B cell (primary cell): Measurements from ENCODE around the gene SUGCT. TPM values are rescaled to one million over a fixed set of nuclear protein-coding genes. Genes with fewer than 3 reads are reported as not detected.

Experiments
- ATAC-seq: fragments of 200-7000 bp; cut with Tn5 transposase; one replicate; pipeline ENCODE4 v1.10.0; 2021; ENCODE audit warnings: low read depth, mild to moderate bottlenecking, moderate number of reproducible peaks, moderate library complexity
- CTCF ChIA-PET: fragments of 350-600 bp; sonication (Branson Sonifier 250); formaldehyde crosslinking; loops from one replicate; lab custom pipeline; 2021; ENCODE audit warnings: antibody characterized with exemption, inconsistent platforms; lab: Charles Lee
- POLR2A ChIA-PET: fragments of 350-600 bp; sonication (Branson Sonifier 250); formaldehyde crosslinking; loops from one replicate; lab custom pipeline; 2021; ENCODE audit warnings: antibody characterized with exemption; lab: Charles Lee
- DNase-seq: peaks from one replicate; pipeline ENCODE4 v3.0.0; 2013
- H2AFZ ChIP-seq: 2 replicates; pipeline ENCODE4 v1.6.1; 2012; ENCODE audit warnings: mild to moderate bottlenecking, low read depth, low read length; ENCODE audit not compliant: insufficient read depth, poor library complexity, severe bottlenecking
- H3K27ac ChIP-seq, 2 donors: 1 replicate in 1 of 2; 2 replicates in 1 of 2; pipeline ENCODE4 v1.5.1; 2012 to 2013; ENCODE audit warnings: low read length in 2 of 2, mild to moderate bottlenecking in 2 of 2, moderate library complexity in 1 of 2
- H3K27me3 ChIP-seq, 4 experiments: fragments of 200-600 bp in 1 of 4; sonication (generic) in 1 of 4; replicated peaks in 1 of 4; 1 replicate in 2 of 4; 2 replicates in 2 of 4; pipeline versions ENCODE4 v1.6.1 to v1.7.0; 2013 to 2016; ENCODE audit warnings: low read length in 3 of 4, mild to moderate bottlenecking in 2 of 4, mixed read lengths in 1 of 4, moderate library complexity in 1 of 4; ENCODE audit not compliant: insufficient read depth in 4 of 4, control insufficient read depth in 3 of 4; ENCODE audit errors: control extremely low read depth in 1 of 4
- H3K36me3 ChIP-seq, 2 experiments: replicated peaks in 1 of 2; 1 replicate in 1 of 2; 2 replicates in 1 of 2; pipeline versions ENCODE4 v1.6.1 to v1.7.1; 2013; ENCODE audit warnings: low read length in 1 of 2; ENCODE audit not compliant: insufficient read depth in 2 of 2, control insufficient read depth in 1 of 2; ENCODE audit errors: control extremely low read depth in 1 of 2, extremely low read depth in 1 of 2
- H3K4me1 ChIP-seq, 2 donors: fragments of 200-600 bp in 1 of 2; sonication (generic) in 1 of 2; 1 replicate in 1 of 2; 2 replicates in 1 of 2; pipeline versions ENCODE4 v1.5.1 to v1.6.1; 2013 to 2017; ENCODE audit warnings: low read length in 2 of 2; ENCODE audit not compliant: control insufficient read depth in 2 of 2, insufficient read depth in 2 of 2
- H3K4me2 ChIP-seq: replicated peaks from 2 replicates; pipeline ENCODE3; 2012; ENCODE audit warnings: mild to moderate bottlenecking, low read depth, low read length; ENCODE audit not compliant: poor library complexity, severe bottlenecking
- H3K4me3 ChIP-seq, 5 experiments: fragments of 200-600 bp in 1 of 5; sonication (generic) in 1 of 5; 1 replicate in 3 of 5; 2 replicates in 2 of 5; pipeline versions ENCODE4 v1.5.1 to v1.7.0; 2011 to 2016; ENCODE audit warnings: low read length in 4 of 5, mild to moderate bottlenecking in 4 of 5, low read depth in 2 of 5, control low read depth in 1 of 5, moderate library complexity in 1 of 5; ENCODE audit not compliant: insufficient read depth in 1 of 5; ENCODE audit errors: control extremely low read depth in 1 of 5, extremely low read depth in 1 of 5
- H3K79me2 ChIP-seq: fragments of 200-600 bp; sonication (generic); one replicate; pipeline ENCODE4 v1.6.0; 2016; ENCODE audit warnings: low read length; ENCODE audit not compliant: control insufficient read depth, insufficient read depth
- H3K9ac ChIP-seq: fragments of 200-600 bp; sonication (generic); 2 replicates; pipeline ENCODE4 v1.6.1; 2017; ENCODE audit warnings: mild to moderate bottlenecking, low read length, moderate library complexity
- H3K9me3 ChIP-seq, 3 donors: one replicate each; pipeline versions ENCODE4 v1.6.1 to v1.7.1; 2013; ENCODE audit warnings: low read length in 2 of 3; ENCODE audit not compliant: control insufficient read depth in 2 of 3, insufficient read depth in 1 of 3; ENCODE audit errors: control extremely low read depth in 1 of 3
- H4K20me1 ChIP-seq: 2 replicates; pipeline ENCODE4 v1.6.0; 2012; ENCODE audit warnings: mild to moderate bottlenecking, low read length; ENCODE audit not compliant: insufficient read depth, control insufficient read depth, poor library complexity, severe bottlenecking
- H3K27ac Mint-ChIP-seq: one replicate; pipeline ENCODE4 v1.8.0; 2021; ENCODE audit warnings: mixed read lengths
- H3K27me3 Mint-ChIP-seq: one replicate; pipeline ENCODE4 v1.8.0; 2021; ENCODE audit warnings: mixed read lengths
- H3K4me1 Mint-ChIP-seq: one replicate; pipeline ENCODE4 v1.8.0; 2021; ENCODE audit warnings: mixed read lengths
- H3K4me3 Mint-ChIP-seq: one replicate; pipeline ENCODE4 v1.8.0; 2021; ENCODE audit warnings: mixed read lengths
- H3K9me3 Mint-ChIP-seq: one replicate; pipeline ENCODE4 v1.8.0; 2022; ENCODE audit warnings: mixed read lengths; ENCODE audit not compliant: insufficient read depth
- CTCF ChIP-seq: fragments of 200-600 bp; IDR thresholded peaks from one replicate; pipeline ENCODE4 v1.8.0; 2022; ENCODE audit warnings: antibody characterized with exemption, mild to moderate bottlenecking
- EZH2 ChIP-seq: IDR thresholded peaks from 2 replicates; pipeline ENCODE4 v1.6.1; 2012; ENCODE audit warnings: borderline replicate concordance, low read depth, mild to moderate bottlenecking, moderate library complexity, low read length; ENCODE audit not compliant: insufficient read depth, poor library complexity, severe bottlenecking
- WGBS: methylation state at CpG from one replicate; pipeline ENCODE4 v1.1.5; 2013; ENCODE audit warnings: missing lambda C conversion rate; ENCODE audit not compliant: insufficient coverage; 5-methylcytosine and 5-hydroxymethylcytosine counted together
- intact Hi-C: fragments of 100-400 bp; cut with micrococcal nuclease; formaldehyde crosslinking; loops from one replicate; pipeline ENCODE4 v1.10.0; 2022
- polyA plus RNA-seq: library from polyadenylated mRNA; depleted of rRNA; stranded (reverse); fragments of >200 nt; gene quantifications from 2 replicates; pipeline ENCODE4 v1.2.3, GENCODE V29; 2012
- total RNA-seq, 2 donors: library from RNA; stranded (reverse); fragments of 120-200 nt in 1 of 2; gene quantifications; 1 replicate in 1 of 2; 2 replicates in 1 of 2; pipeline versions ENCODE4 v1.2.3 to v1.2.4, GENCODE V29; 2013 to 2022

SUGCT gene
- total and polyA plus RNA-seq, 2 donors (not counting 1 experiment from before 2014, with no cell fraction given) = 0.19 to 0.86 TPM

GRCh38 chr7:40182452-40182851, 47.6 kb downstream of the SUGCT start:
- ATAC-seq = no peak
- no peak for TF ChIP-seq CTCF
- no peak for TF ChIP-seq EZH2
- Mint-ChIP-seq H3K27me3 (no peaks in the 10 kb centered on the region), H3K27ac (no peak overlapping the region), H3K4me1 (no peaks in the 10 kb centered on the region), H3K9me3 (no peaks in the 10 kb centered on the region), H3K4me3 (no peak overlapping the region)
- no peaks in the 10 kb centered on the region for H3K9me3 ChIP-seq
- 100% methylated on average over 1 of the region's 4 CpGs for WGBS
- no peaks in the 10 kb centered on the region for H4K20me1 ChIP-seq
- H3K4me2 ChIP-seq = no peak overlapping the region
- DNase-seq = no peak
- no peak overlapping the region for H3K9ac ChIP-seq
- no peak overlapping the region for H3K4me3 ChIP-seq
- no peaks in the 10 kb centered on the region for H3K79me2 ChIP-seq
- no peak overlapping the region for H2AFZ ChIP-seq
- H3K27me3 ChIP-seq = no peaks in the 10 kb centered on the region
- H3K27ac ChIP-seq = no peak overlapping the region
- H3K36me3 ChIP-seq = no peaks in the 10 kb centered on the region
- no peaks in the 10 kb centered on the region for H3K4me1 ChIP-seq
- ChIA-PET POLR2A (no interaction called here), CTCF (no interaction called here)
- intact Hi-C loops = no loop called here

GRCh38 chr7:40186586-40186985, 51.8 kb downstream of the SUGCT start:
- WGBS = 100% methylated on average over 1 of the region's 1 CpG

More at GRCh38 chr7:40186586-40186985, 51.8 kb downstream of the SUGCT start:
- Mint-ChIP-seq H3K9me3 (no peaks in the 10 kb centered on the region), H3K27ac (no peak overlapping the region), H3K27me3 (no peaks in the 10 kb centered on the region), H3K4me1 (no peaks in the 10 kb centered on the region), H3K4me3 (no peak overlapping the region)
- no peak for DNase-seq
- H3K9me3 ChIP-seq = no peaks in the 10 kb centered on the region
- H3K4me1 ChIP-seq = no peaks in the 10 kb centered on the region
- no peak overlapping the region for H3K4me2 ChIP-seq
- H3K9ac ChIP-seq = no peak overlapping the region
- H2AFZ ChIP-seq = no peak overlapping the region
- no peaks in the 10 kb centered on the region for H4K20me1 ChIP-seq
- no peak overlapping the region for H3K27ac ChIP-seq
- CTCF ChIA-PET = no interaction called here
- POLR2A ChIA-PET = no interaction called here
- H3K36me3 ChIP-seq = no peaks in the 10 kb centered on the region
- ATAC-seq = no peak
- intact Hi-C loops = no loop called here
- no peaks in the 10 kb centered on the region for H3K79me2 ChIP-seq
- no peaks in the 10 kb centered on the region for H3K27me3 ChIP-seq
- TF ChIP-seq EZH2 = no peak
- no peak for TF ChIP-seq CTCF
- no peak overlapping the region for H3K4me3 ChIP-seq
